HepG2 (cell line): ENCODE results near the gene FAM180A. TPM values are rescaled to one million over a fixed set of nuclear protein-coding genes. Genes with fewer than 3 reads are reported as not detected.

Experiments used
- ATAC-seq: fragments of 200-7000 bp; cut with Tn5 transposase; 3 replicates; pipeline ENCODE4 v1.9.1; 2020; ENCODE audit warnings: mild to moderate bottlenecking, moderate library complexity
- BruUV-seq: library from RNA; stranded (reverse); fragments of 400-500 nt; replicated peaks from 2 replicates; lab custom pipeline; 2021; lab: Mats Ljungman, UMichigan
- CTCF ChIA-PET: fragments of 300-600 bp; formaldehyde crosslinking; extraction: SDS; loops from one replicate; lab custom pipeline; 2021; ENCODE audit warnings: low total read pairs, inconsistent platforms, low intra/inter-chr PET ratio; lab: Yijun Ruan, JAX
- POLR2A ChIA-PET: fragments of 350-600 bp; sonication (Branson Sonifier 250); formaldehyde crosslinking; loops from one replicate; lab custom pipeline; 2020; ENCODE audit warnings: antibody characterized with exemption, inconsistent platforms; lab: Yijun Ruan, JAX
- DNase-seq: peaks from one replicate; pipeline ENCODE4 v3.0.0-alpha.2; 2015; ENCODE audit warnings: low spot score
- FAIRE-seq: peaks from 3 replicates; lab custom pipeline; 2011; peaks lifted over from hg19 to GRCh38; lab: Jason Lieb, UNC
- H2AFZ ChIP-seq: one replicate; pipeline ENCODE4 v1.6.1; 2011; ENCODE audit warnings: low read length, inconsistent platforms
- H3K27ac ChIP-seq: fragments of 300-600 bp; 3 replicates; pipeline ENCODE4 v1.8.0; 2011; ENCODE audit warnings: mixed run types, mild to moderate bottlenecking, mixed read lengths, low read length, inconsistent platforms; ENCODE audit not compliant: insufficient read depth; ENCODE audit errors: extremely low read length
- H3K27me3 ChIP-seq, 2 experiments: fragments of 200-600 bp in 1 of 2; 2 replicates in 1 of 2; 3 replicates in 1 of 2; pipeline versions ENCODE4 v1.6.0 to v1.8.0; 2011; ENCODE audit warnings: low read length in 2 of 2, mild to moderate bottlenecking in 2 of 2, moderate library complexity in 2 of 2, inconsistent platforms in 1 of 2; ENCODE audit not compliant: insufficient read depth in 2 of 2, control insufficient read depth in 1 of 2
- H3K36me3 ChIP-seq, 2 experiments: fragments of 200-600 bp in 1 of 2; replicated peaks in 1 of 2; 2 replicates in 1 of 2; 3 replicates in 1 of 2; pipeline versions ENCODE4 v1.5.1 to v1.8.0; 2011; ENCODE audit warnings: low read length in 2 of 2, inconsistent platforms in 1 of 2; ENCODE audit not compliant: insufficient read depth in 2 of 2, control insufficient read depth in 1 of 2
- H3K4me1 ChIP-seq: 2 replicates; pipeline ENCODE4 v1.5.1; 2012; ENCODE audit warnings: low read length, inconsistent platforms; ENCODE audit not compliant: insufficient read depth
- H3K4me2 ChIP-seq: 2 replicates; pipeline ENCODE4 v1.6.0; 2011; ENCODE audit warnings: low read depth, low read length, inconsistent platforms
- H3K4me3 ChIP-seq, 3 experiments: fragments of 200-600 bp in 1 of 3; sonication (generic), shearing (Covaris generic) in 1 of 3; replicated peaks in 1 of 3; 2 replicates each; pipeline ENCODE4 v1.5.1; 2011 to 2016; ENCODE audit warnings: low read length in 3 of 3, inconsistent platforms in 2 of 3, low read depth in 2 of 3, mild to moderate bottlenecking in 2 of 3, control low read depth in 1 of 3, mixed read lengths in 1 of 3; ENCODE audit not compliant: insufficient read depth in 1 of 3
- H3K79me2 ChIP-seq: one replicate; pipeline ENCODE4 v1.6.1; 2011; ENCODE audit warnings: low read length, inconsistent platforms; ENCODE audit not compliant: insufficient read depth
- H3K9ac ChIP-seq: 2 replicates; pipeline ENCODE4 v1.6.0; 2011; ENCODE audit warnings: mild to moderate bottlenecking, low read depth, low read length, inconsistent platforms; ENCODE audit not compliant: insufficient read depth
- H3K9me3 ChIP-seq: 2 replicates; pipeline ENCODE4 v1.5.1; 2012; ENCODE audit warnings: mild to moderate bottlenecking, low read length
- H4K20me1 ChIP-seq: 2 replicates; pipeline ENCODE4 v1.6.0; 2011; ENCODE audit warnings: inconsistent platforms, mild to moderate bottlenecking, low read length, moderate library complexity; ENCODE audit not compliant: insufficient read depth
- AGO2 ChIP-seq: fragments of 200-400 bp; formaldehyde crosslinking; optimal IDR thresholded peaks from 2 replicates; pipeline ENCODE3; 2017; ENCODE audit warnings: mild to moderate bottlenecking, low read depth, low read length, moderate library complexity
- CEBPB ChIP-seq: IDR thresholded peaks from 2 replicates; pipeline ENCODE4 v1.6.1; 2011; ENCODE audit warnings: low read depth, low read length, improper control_type of control experiment, borderline replicate concordance
- DZIP1 ChIP-seq: sonication (generic); formaldehyde crosslinking; IDR thresholded peaks from 2 replicates; pipeline ENCODE4 v1.5.0; 2020; ENCODE audit warnings: mild to moderate bottlenecking, missing genetic modification reagents
- FOXO1 ChIP-seq: sonication (generic); formaldehyde crosslinking; IDR thresholded peaks from 2 replicates; pipeline ENCODE4 v1.4.0; 2020; ENCODE audit warnings: missing genetic modification reagents
- MAFG ChIP-seq: sonication (generic); formaldehyde crosslinking; IDR thresholded peaks from 2 replicates; pipeline ENCODE4 v1.5.1; 2020; ENCODE audit warnings: mild to moderate bottlenecking, missing genetic modification reagents
- RNF2 ChIP-seq: fragments of 450-650 bp; conservative IDR thresholded peaks from 2 replicates; pipeline ENCODE4 v1.6.1; 2016; ENCODE audit warnings: low read depth
- ZBTB43 ChIP-seq: sonication (generic); formaldehyde crosslinking; conservative IDR thresholded peaks from 2 replicates; pipeline ENCODE4 v1.4.0; 2020; ENCODE audit warnings: missing genetic modification reagents
- ZNF232 ChIP-seq: sonication (generic); formaldehyde crosslinking; IDR thresholded peaks from 2 replicates; pipeline ENCODE4 v1.4.0; 2020; ENCODE audit warnings: missing genetic modification reagents, borderline replicate concordance
- ZNF350 ChIP-seq: sonication (generic); formaldehyde crosslinking; IDR thresholded peaks from 2 replicates; pipeline ENCODE4 v1.4.0; 2020; ENCODE audit warnings: mild to moderate bottlenecking, low read depth, missing genetic modification reagents, borderline replicate concordance
- ZNF354B ChIP-seq: sonication (generic); formaldehyde crosslinking; IDR thresholded peaks from 2 replicates; pipeline ENCODE4 v1.8.0; 2022; ENCODE audit warnings: mild to moderate bottlenecking, missing genetic modification reagents
- ZNF557 ChIP-seq: sonication (generic); formaldehyde crosslinking; IDR thresholded peaks from 2 replicates; pipeline ENCODE4 v1.4.0; 2020; ENCODE audit warnings: missing genetic modification reagents
- ZNF576 ChIP-seq: sonication (generic); formaldehyde crosslinking; IDR thresholded peaks from 2 replicates; pipeline ENCODE4 v1.4.0; 2020; ENCODE audit warnings: mild to moderate bottlenecking, missing genetic modification reagents
- ZNF772 ChIP-seq: sonication (generic); formaldehyde crosslinking; IDR thresholded peaks from 2 replicates; pipeline ENCODE4 v1.5.0; 2020; ENCODE audit warnings: mild to moderate bottlenecking, missing genetic modification reagents
- ZNF780A ChIP-seq: sonication (generic); formaldehyde crosslinking; IDR thresholded peaks from 2 replicates; pipeline ENCODE4 v1.8.0; 2022; ENCODE audit warnings: mild to moderate bottlenecking, missing genetic modification reagents, moderate library complexity
- ZNF781 ChIP-seq: sonication (generic); formaldehyde crosslinking; IDR thresholded peaks from 2 replicates; pipeline ENCODE4 v1.5.1; 2020; ENCODE audit warnings: borderline replicate concordance, mild to moderate bottlenecking, missing genetic modification reagents; ENCODE audit errors: not compliant biosample characterization
- ZNF782 ChIP-seq: sonication (generic); formaldehyde crosslinking; IDR thresholded peaks from 2 replicates; pipeline ENCODE4 v1.4.0; 2020; ENCODE audit warnings: missing genetic modification reagents, mild to moderate bottlenecking, borderline replicate concordance
- WGBS: methylation state at CpG from one replicate; pipeline ENCODE4 v1.1.6; 2017; ENCODE audit warnings: low lambda C conversion rate; 5-methylcytosine and 5-hydroxymethylcytosine counted together
- in situ Hi-C: cut with HindIII; loops from 2 replicates; pipeline ENCODE4 v1.10.0; 2017; ENCODE audit warnings: low pct_unique_long_range_greater_than_20kb; ENCODE audit not compliant: extremely low pct_ligation_motif_present
- intact Hi-C: fragments of 100-400 bp; cut with micrococcal nuclease; formaldehyde crosslinking; loops from one replicate; pipeline ENCODE4 v1.10.0; 2022; ENCODE audit not compliant: unreplicated experiment
- polyA plus RNA-seq, 8 experiments: library from polyadenylated mRNA; depleted of rRNA in 3 of 8; stranded (reverse) in 7 of 8; unstranded in 1 of 8; fragments of >200 nt; fragmentation: Illumina TruSeq in 4 of 8; extraction: Trizol in 4 of 8; gene quantifications; 2 replicates each; pipeline versions ENCODE4 v1.2.1 to v1.2.3, GENCODE V29; 2011 to 2016; ENCODE audit warnings: low read depth in 4 of 8, missing spikeins in 1 of 8, mixed read lengths in 1 of 8; ENCODE audit not compliant: insufficient read depth in 1 of 8
- total RNA-seq, 5 experiments: library from RNA; depleted of rRNA; stranded (reverse); fragments of >200 nt; fragmentation: Illumina TruSeq; extraction: Trizol; gene quantifications; 2 replicates each; pipeline ENCODE4 v1.2.3, GENCODE V29; 2016; ENCODE audit warnings: low read depth in 1 of 5

Gene FAM180A
- total and polyA plus RNA-seq, 2 of the 13 experiments (the other 11 are each of a cell fraction or from before 2014, with no cell fraction given), result not detected

GRCh38 chr7:135784013-135784412 lies 35.4 kb upstream of the FAM180A start:
- in situ Hi-C loops (no loop called here), intact Hi-C loops (no loop called here)
- ChIA-PET POLR2A (no interaction called here), CTCF (no interaction called here)
- H2AFZ ChIP-seq, result no peak overlapping the region
- H3K27ac ChIP-seq, result no peak overlapping the region
- no peaks in the 10 kb centered on the region for H3K36me3 ChIP-seq
- no peak overlapping the region for H3K4me2 ChIP-seq
- no peak for TF ChIP-seq AGO2
- TF ChIP-seq CEBPB, result peak; percentile 60
- WGBS, result 15% methylated on average over 8 of the region's 8 CpGs
- H4K20me1 ChIP-seq, result no peaks in the 10 kb centered on the region
- H3K4me1 ChIP-seq, result no peaks in the 10 kb centered on the region
- FAIRE-seq, result no peak
- no peaks in the 10 kb centered on the region for H3K9me3 ChIP-seq
- no peaks in the 10 kb centered on the region for H3K79me2 ChIP-seq
- BruUV-seq, result no TSS peak
- no peak for DNase-seq
- no peak overlapping the region for H3K4me3 ChIP-seq
- peaks cover 0 to 12% of the 10 kb centered on the region in 2 experiments; a peak in 2 of 5 replicates for H3K27me3 ChIP-seq
- no peak for ATAC-seq
- no peak overlapping the region for H3K9ac ChIP-seq

- no TSS peak for BruUV-seq
- no peaks in the 10 kb centered on the region for H3K36me3 ChIP-seq
- DNase-seq, result no peak
- CTCF ChIA-PET, result no interaction called here
- no peak overlapping the region for H3K9ac ChIP-seq
- FAIRE-seq, result no peak
- no peak overlapping the region for H3K27ac ChIP-seq
- no peaks in the 10 kb centered on the region for H3K79me2 ChIP-seq
- intact Hi-C loops (no loop called here), in situ Hi-C loops (no loop called here)
- H3K9me3 ChIP-seq, result peaks cover 5% of the 10 kb centered on the region
- H4K20me1 ChIP-seq, result no peaks in the 10 kb centered on the region
- no peak overlapping the region for H2AFZ ChIP-seq
- WGBS, result 29% methylated on average over 6 of the region's 6 CpGs
- H3K4me2 ChIP-seq, result no peak overlapping the region
- no peak overlapping the region for H3K4me3 ChIP-seq
- peaks cover 0 to 12% of the 10 kb centered on the region in 2 experiments; a peak in 2 of 5 replicates for H3K27me3 ChIP-seq
- H3K4me1 ChIP-seq, result no peaks in the 10 kb centered on the region
- no peak for ATAC-seq
- POLR2A ChIA-PET, result no interaction called here
- no peak for TF ChIP-seq ZNF781 (CRISPR knock-in tag)
- no peak for TF ChIP-seq ZNF354B (CRISPR knock-in tag)
- TF ChIP-seq FOXO1 (CRISPR knock-in tag), result no peak
- no peak for TF ChIP-seq DZIP1 (CRISPR knock-in tag)
- no peak for TF ChIP-seq ZNF232 (CRISPR knock-in tag)
- no peak for TF ChIP-seq ZNF557 (CRISPR knock-in tag)
- TF ChIP-seq RNF2, result no peak
- TF ChIP-seq ZNF780A (CRISPR knock-in tag), result no peak
- no peak for TF ChIP-seq ZNF576 (CRISPR knock-in tag)
- TF ChIP-seq ZBTB43 (CRISPR knock-in tag), result no peak
- TF ChIP-seq ZNF782 (CRISPR knock-in tag), result no peak
- TF ChIP-seq ZNF350, result no peak
- TF ChIP-seq ZNF772 (CRISPR knock-in tag), result no peak
- TF ChIP-seq MAFG, result no peak
Measured at GRCh38 chr7:135782801-135783200, 34.2 kb upstream of the FAM180A start.
